Vagina (tissue), 2 donors: ENCODE results near the gene ACSL6. TPM values are rescaled to one million over a fixed set of nuclear protein-coding genes. Genes with fewer than 3 reads are reported as not detected.

Source experiments
- DNase-seq, 2 donors: peaks; one replicate each; pipeline ENCODE4 v3.0.0-alpha.2; 2017; ENCODE audit errors: extremely low spot score in 2 of 2
- H3K27ac ChIP-seq: fragments of 200-600 bp; sonication (generic); one replicate; pipeline ENCODE4 v1.5.1; 2019
- H3K27me3 ChIP-seq: fragments of 200-600 bp; sonication (generic); one replicate; pipeline ENCODE4 v1.5.1; 2019
- H3K36me3 ChIP-seq, 2 donors: fragments of 200-600 bp; sonication (generic); one replicate each; pipeline ENCODE4 v1.5.1; 2017 to 2019
- H3K4me1 ChIP-seq: fragments of 200-600 bp; sonication (generic); one replicate; pipeline ENCODE4 v1.5.1; 2019
- H3K4me3 ChIP-seq, 2 donors: fragments of 200-600 bp; sonication (generic); 1 replicate in 1 of 2; 2 replicates in 1 of 2; pipeline ENCODE4 v1.5.1; 2016 to 2019
- H3K9me3 ChIP-seq: fragments of 200-600 bp; sonication (generic); one replicate; pipeline ENCODE4 v1.5.1; 2019
- CTCF ChIP-seq, 3 experiments: fragments of 450-650 bp in 2 of 3; fragments of 200-600 bp in 1 of 3; sonication (generic) in 1 of 3; IDR thresholded peaks; one replicate each; pipeline ENCODE4 v1.5.1; 2017 to 2019; ENCODE audit warnings: antibody characterized with exemption in 3 of 3, mild to moderate bottlenecking in 2 of 3, moderate library complexity in 2 of 3
- POLR2A ChIP-seq, 2 donors: fragments of 450-650 bp; IDR thresholded peaks; one replicate each; pipeline ENCODE4 v1.6.1; 2017; ENCODE audit warnings: antibody characterized with exemption in 2 of 2, mild to moderate bottlenecking in 2 of 2, moderate library complexity in 2 of 2
- POLR2AphosphoS5 ChIP-seq, 2 donors: sonication (generic); formaldehyde crosslinking; IDR thresholded peaks; one replicate each; pipeline ENCODE4 v1.9.0; 2017; ENCODE audit warnings: antibody characterized with exemption in 2 of 2, mild to moderate bottlenecking in 2 of 2, low read depth in 1 of 2; ENCODE audit not compliant: insufficient read depth in 1 of 2
- intact Hi-C: fragments of 100-400 bp; cut with DNase I; formaldehyde crosslinking; loops from one replicate; pipeline ENCODE4 v1.15.1; 2023
- total RNA-seq: library from RNA; depleted of rRNA; stranded (reverse); fragments of >200 nt; gene quantifications from one replicate; pipeline ENCODE4 v1.2.3, GENCODE V29; 2016

ACSL6 gene
- total RNA-seq, 1 donor from 2014 or later, result 0.49 TPM

DNA sequence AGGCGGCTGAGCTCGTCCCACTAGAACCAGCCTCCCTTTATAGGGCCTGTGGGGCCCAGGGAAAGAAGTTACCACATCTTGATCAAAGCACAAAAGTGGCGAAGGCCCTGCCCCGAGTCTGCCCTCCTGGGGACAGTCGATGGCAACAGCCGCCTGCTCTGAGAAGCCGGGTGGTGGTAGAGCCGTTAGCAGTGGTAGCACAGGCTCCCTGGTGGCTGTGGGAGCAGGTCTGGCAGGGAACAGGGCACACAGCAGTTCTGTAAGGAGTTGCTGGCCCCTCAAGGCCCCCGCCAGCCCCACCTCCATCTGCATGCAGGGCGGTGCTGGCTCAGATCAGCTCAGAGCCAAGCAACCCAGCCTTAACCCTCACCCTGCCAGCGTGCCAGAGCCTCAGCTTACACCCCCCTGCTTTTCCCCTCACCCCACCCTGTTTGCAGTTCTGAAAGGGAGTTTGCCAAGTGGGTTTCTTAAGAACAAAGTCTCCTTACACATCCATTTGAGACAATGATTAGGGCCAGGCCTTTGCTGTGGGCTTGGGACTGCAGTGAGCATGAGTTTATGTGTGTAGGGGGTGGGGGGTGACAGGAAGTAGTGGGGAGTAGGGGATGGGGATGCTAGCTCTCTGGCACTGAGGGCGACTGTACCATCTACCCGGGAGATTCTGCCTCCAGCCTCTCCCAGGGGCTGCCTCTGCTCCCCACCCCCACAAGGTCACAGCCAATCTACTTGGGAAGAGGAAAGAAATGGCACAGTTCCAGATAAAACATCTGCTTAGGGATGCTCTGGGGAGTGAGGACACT lies 11.8 kb downstream of the ACSL6 start:
- TF ChIP-seq CTCF (IDR thresholded peaks at IDR 0.05) (no peak), POLR2A (IDR thresholded peaks at IDR 0.05) (no peak), POLR2AphosphoS5 (IDR thresholded peaks at IDR 0.05; ENCODE audit: insufficient read depth in 1 of 2, low read depth in 1 of 2) (no peak)
- intact Hi-C loops, result loop anchor here (5.0 kb wide), 1 partner anchor 407 kb away; no protein-coding TSS in a partner anchor
- Histone ChIP-seq H3K4me3 (no peak overlapping the region), H3K36me3 (no peaks in the 10 kb centered on the region), H3K4me1 (no peaks in the 10 kb centered on the region), H3K27me3 (no peaks in the 10 kb centered on the region), H3K27ac (no peak overlapping the region), H3K9me3 (no peaks in the 10 kb centered on the region)
- DNase-seq, result no peak

GRCh38 chr5:131999041-131999440 lies 12.4 kb downstream of the ACSL6 start:
- Histone ChIP-seq H3K9me3 (no peaks in the 10 kb centered on the region), H3K27ac (no peak overlapping the region), H3K36me3 (no peaks in the 10 kb centered on the region), H3K4me1 (no peaks in the 10 kb centered on the region), H3K27me3 (no peaks in the 10 kb centered on the region), H3K4me3 (no peak overlapping the region)
- DNase-seq, result no peak
- intact Hi-C loops, result no loop called here
- TF ChIP-seq POLR2A (IDR thresholded peaks at IDR 0.05) (no peak), POLR2AphosphoS5 (IDR thresholded peaks at IDR 0.05; ENCODE audit: insufficient read depth in 1 of 2, low read depth in 1 of 2) (no peak), CTCF (IDR thresholded peaks at IDR 0.05) (no peak)

GRCh38 chr5:131998431-131999040 lies 12.9 kb downstream of the ACSL6 start:
- Histone ChIP-seq H3K4me3 (no peak overlapping the region), H3K27me3 (no peaks in the 10 kb centered on the region), H3K27ac (no peak overlapping the region), H3K4me1 (no peaks in the 10 kb centered on the region), H3K9me3 (no peaks in the 10 kb centered on the region), H3K36me3 (no peaks in the 10 kb centered on the region)
- no peak for TF ChIP-seq POLR2A (IDR thresholded peaks at IDR 0.05)
- no peak for TF ChIP-seq CTCF (IDR thresholded peaks at IDR 0.05)
- TF ChIP-seq POLR2AphosphoS5 (IDR thresholded peaks at IDR 0.05; ENCODE audit: insufficient read depth in 1 of 2, low read depth in 1 of 2), result no peak
- intact Hi-C loops, result no loop called here
- no peak for DNase-seq

DNA sequence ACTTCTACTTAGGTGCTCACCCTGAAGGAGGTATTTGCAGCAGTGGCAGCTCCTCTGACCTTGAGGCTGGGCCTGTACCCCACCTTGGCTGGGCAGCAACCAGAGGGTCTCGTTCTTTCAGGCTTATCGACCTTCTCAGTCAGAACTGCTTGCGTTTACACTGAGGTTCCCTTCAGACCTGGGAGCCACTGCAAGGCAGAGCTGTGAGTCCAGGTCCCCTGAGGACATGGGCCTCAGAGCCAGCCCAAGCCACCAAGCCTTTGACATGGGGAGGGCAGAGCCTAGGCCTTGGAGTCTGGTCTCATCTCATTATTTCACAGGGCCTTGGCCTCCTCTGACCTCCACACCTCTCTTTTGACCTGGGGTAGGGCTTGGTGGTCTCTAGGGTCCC lies 13.7 kb downstream of the ACSL6 start:
- H3K27ac ChIP-seq, result no peak overlapping the region
- DNase-seq, result no peak
- intact Hi-C loops, result no loop called here
- no peak overlapping the region for H3K4me3 ChIP-seq
- H3K36me3 ChIP-seq, result no peaks in the 10 kb centered on the region
- H3K27me3 ChIP-seq, result no peaks in the 10 kb centered on the region
- no peak for TF ChIP-seq CTCF (IDR thresholded peaks at IDR 0.05)
- TF ChIP-seq POLR2A (IDR thresholded peaks at IDR 0.05), result no peak
- no peak for TF ChIP-seq POLR2AphosphoS5 (IDR thresholded peaks at IDR 0.05; ENCODE audit: insufficient read depth in 1 of 2, low read depth in 1 of 2)
- no peaks in the 10 kb centered on the region for H3K9me3 ChIP-seq
- H3K4me1 ChIP-seq, result no peaks in the 10 kb centered on the region
